Activated CD4-positive, CD25-positive, alpha-beta regulatory T cell (primary cell): Measurements from ENCODE around the gene MAGI1.
"Not testable (repeated sequence)": the region's sequence is repeated elsewhere in the genome, so short reads cannot be mapped to it uniquely, and the experiment has no call there.

Source experiments
- DNase-seq, 4 experiments: peaks; one replicate each; lab custom pipeline; 2025; lab: John Stamatoyannopoulos, UW

MAGI1 gene

DNA sequence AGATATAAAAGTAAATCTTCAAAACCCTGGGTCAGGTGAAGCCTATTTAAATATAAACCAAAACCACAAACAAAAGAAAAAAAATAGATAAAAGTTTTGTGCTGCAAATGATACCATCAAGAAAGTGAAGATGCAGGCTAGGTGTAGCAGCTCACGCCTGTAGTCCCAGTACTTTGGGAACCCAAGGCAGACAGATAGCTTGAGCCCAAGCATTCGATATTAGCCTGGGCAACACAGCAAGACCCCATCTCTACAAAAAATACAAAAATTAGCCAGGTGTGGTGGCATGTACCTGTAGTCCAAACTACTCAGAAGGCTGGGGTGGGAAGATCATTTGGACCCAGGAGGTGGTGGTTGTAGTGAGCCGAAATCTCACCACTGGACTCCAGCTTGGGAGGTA is 164.8 kb downstream of the MAGI1 start:
- DNase-seq = no peak

DNA sequence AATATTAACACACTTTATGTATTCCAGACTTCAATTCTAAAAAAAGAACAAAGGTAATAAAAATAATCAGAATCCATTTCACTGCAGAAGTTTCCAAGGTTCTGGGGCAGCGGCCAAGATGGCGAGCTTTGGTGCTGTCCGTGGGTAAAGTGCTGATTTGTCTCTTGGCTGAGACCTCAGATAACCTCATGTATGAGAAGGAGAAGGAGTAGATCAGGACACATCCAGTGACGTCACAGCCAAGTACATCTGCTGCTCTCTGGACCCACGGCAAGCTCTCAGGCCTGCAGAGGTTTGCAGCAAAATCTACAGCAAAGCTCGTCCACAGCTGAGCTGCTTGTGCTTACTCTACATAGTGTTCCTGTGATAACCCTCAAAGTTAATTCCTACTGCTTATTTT is 165.7 kb downstream of the MAGI1 start:
- DNase-seq = no peak

GRCh38 chr3:65871305-65872141 is 167.2 kb downstream of the MAGI1 start:
- no peak for DNase-seq

DNA sequence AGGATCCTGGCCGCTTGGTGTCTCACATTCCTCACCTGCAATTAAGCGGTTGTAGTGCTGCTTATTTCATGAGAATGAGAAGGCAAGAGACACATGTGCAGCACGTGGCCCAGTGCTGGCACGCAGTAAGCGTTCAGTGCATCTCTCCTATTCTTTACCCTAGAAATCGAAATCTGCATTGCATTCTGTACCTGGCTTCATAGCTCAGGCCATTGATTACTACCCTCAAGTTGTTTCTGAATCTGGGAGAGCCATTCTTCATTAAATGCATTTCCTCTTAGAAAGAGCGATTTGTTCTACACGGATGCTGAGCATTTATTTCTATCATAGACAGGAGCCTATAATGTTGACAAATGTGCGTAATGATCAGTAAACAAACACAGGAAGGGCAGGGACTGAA is 168.9 kb downstream of the MAGI1 start:
- DNase-seq = no peak

DNA sequence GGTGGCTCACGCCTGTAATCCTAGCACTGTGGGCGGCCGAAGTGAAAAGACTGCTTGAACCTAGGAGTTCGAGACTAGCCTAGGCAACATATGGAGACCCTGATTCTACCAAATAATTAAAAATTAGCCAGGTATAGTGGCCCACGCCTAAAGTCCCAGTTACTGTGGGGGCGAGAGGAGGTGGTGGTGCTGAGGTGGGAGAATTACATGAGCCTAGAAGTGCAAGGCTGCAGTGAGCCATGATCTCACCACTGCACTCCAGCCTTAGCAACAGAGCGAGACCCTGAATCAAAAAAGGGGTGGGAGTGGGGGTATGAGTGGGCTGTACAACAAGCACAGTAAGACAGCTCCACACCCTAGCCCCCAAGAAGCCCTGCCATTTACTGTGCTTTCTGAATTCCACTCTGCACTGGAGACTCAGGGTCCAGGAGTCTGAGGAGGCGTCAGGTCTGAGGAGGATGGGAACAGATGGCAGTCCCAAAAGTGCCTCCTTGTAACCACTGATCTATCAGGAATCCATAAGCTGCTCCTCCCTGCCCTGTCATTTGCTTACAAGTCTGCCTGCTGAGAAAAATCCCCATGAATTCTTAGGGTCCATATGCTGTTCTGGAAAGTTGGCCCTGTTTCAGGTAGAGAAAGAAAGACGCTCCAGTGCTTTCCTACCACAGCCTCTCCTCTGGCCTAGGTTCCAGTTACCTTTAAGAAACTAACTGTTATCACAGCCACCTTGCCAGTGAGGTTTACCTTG is 171.1 kb downstream of the MAGI1 start:
- no peak for DNase-seq

- DNase-seq = no peak
These were observed 174.3 kb downstream of the MAGI1 start for GRCh38 chr3:65864357-65864904.

DNA sequence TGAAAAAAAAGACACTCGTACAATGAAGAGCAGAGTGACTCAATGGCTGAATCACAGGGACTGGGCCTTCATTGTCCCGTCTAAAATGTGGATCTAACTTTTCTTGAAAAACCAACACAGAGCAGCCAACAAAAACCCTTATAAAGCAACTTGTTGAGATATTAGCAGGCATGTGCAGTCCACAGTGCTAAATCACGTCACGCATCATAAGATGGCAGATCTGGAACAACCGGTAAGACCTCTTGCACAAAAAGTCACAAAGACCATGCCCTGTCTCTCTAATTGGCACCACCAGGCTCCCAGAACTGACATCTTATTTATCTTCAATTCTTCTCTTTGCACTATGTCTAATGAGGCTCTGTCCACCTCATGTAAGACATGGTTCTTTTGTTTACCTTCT is 177.0 kb downstream of the MAGI1 start:
- no peak for DNase-seq

GRCh38 chr3:65859612-65860011 is 179.1 kb downstream of the MAGI1 start:
- not testable (repeated sequence) for DNase-seq

GRCh38 chr3:65858749-65859148 is 180.0 kb downstream of the MAGI1 start:
- DNase-seq = no peak

GRCh38 chr3:65857327-65857726 is 181.4 kb downstream of the MAGI1 start:
- no peak for DNase-seq

- no peak for DNase-seq
These were observed 181.8 kb downstream of the MAGI1 start for GRCh38 chr3:65856907-65857306.

DNA sequence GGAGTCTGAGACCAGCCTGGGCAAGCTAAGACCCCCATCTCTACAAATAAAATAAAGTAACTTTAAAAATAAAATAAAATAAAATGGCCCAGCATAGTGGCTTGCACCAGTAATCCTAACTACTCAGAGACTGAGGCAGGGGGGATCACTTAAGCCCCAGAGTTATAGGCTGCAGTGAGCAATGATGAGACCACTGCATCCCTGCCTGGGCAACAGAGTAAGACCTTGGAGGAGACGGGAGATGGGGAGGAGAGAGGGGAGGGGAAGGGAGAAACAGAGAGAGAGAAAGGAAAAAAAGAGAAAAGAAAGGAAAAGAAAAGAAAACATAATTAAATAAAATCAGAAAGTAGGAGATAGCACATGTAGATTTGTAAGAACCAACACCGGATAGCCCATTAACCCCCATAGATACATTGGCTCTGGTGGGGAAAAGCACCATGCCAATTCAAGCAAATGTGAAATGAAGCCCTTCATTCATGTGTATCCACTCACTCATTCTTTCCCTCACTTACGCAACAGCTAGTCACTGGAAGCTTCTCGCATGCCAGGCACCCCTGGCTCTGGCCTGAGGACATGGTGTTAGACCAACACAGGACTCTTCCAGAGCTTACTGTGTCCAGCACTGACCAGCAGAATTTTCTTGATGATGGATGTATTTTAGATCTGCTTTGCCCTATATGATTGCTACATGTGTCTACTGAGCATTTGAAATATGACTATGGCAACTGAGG is 183.2 kb downstream of the MAGI1 start:
- no peak for DNase-seq

- DNase-seq = no peak
These were observed 184.0 kb downstream of the MAGI1 start for GRCh38 chr3:65854606-65855304.

- DNase-seq = no peak
These were observed 186.9 kb downstream of the MAGI1 start for GRCh38 chr3:65851827-65852226.

GRCh38 chr3:65850261-65850660 is 188.5 kb downstream of the MAGI1 start:
- DNase-seq = no peak

DNA sequence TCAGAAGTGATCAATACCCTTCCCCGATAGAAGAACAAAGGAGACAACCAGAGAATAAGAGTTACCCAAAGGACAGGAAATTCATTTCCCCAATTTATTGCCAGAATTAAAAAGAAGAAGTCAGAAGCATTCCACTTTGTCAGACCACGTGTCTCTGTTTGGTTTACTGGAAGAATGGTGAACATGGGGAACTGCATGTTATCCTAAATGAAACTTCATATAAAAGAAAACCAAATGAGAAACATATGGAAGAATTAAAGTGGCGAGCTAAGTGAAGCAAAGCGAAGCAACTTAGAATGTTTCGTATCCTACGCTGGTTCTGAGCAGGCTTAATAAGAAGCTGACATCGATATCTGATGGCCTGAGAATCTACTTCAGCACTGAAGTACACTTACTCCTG is 190.7 kb downstream of the MAGI1 start:
- DNase-seq = no peak

DNA sequence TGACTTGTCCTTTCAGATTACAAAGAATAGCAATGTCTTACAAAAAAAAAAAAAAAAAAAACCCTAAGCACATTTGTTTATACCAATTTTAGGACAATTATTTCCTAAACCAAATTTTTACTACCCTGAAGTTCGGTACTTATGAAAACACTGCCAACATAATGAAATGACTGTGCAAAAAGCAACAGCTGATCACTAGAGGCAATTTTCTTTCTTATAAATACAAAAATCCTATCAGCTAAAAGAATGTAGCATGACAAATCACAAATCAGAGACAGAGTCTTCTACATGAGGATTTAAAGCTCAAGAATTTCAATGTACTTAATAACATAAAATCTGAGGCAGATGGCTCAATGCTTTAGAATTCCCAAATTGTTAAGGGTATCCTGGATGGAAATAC is 191.8 kb downstream of the MAGI1 start:
- no peak for DNase-seq

DNA sequence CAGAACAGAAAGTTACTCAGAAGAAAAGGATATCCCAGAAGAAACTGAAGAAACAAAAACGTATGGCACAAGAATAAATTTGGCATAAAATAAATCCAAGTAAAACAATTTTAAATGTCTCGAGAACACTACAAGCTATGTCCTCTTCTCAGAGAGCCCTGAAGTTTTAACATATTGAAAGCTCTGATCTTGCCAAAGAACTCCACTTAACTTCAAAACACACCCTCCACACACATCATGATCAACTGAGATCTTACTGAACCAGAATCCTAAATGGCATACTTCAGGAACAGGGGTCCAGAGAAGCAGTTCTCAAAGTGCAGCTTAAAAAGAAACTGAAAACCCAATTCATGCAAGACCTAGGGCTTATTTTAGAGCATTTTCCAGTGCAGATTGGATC is 194.3 kb downstream of the MAGI1 start:
- DNase-seq = no peak

- DNase-seq = no peak
These were observed 195.0 kb downstream of the MAGI1 start for GRCh38 chr3:65843732-65844131.

DNA sequence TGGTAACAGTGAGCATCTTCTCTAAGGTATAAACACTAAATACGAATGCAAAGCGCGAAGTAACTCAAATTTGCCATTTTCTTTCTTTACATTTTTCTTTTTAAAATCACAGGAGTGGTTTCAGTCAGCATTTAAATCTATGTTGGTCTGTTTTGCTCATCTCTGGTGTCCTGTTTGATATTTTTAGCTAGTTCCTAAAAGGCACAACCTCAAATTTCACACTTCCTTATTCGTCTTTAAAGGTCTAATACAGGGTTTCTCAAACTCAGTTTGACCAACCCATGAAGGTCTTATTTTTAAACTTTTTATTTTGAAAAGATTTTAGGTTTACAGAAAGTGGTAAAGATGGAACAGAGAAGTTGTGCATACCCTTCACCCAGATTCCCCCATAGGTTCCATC is 201.1 kb downstream of the MAGI1 start:
- DNase-seq = no peak

DNA sequence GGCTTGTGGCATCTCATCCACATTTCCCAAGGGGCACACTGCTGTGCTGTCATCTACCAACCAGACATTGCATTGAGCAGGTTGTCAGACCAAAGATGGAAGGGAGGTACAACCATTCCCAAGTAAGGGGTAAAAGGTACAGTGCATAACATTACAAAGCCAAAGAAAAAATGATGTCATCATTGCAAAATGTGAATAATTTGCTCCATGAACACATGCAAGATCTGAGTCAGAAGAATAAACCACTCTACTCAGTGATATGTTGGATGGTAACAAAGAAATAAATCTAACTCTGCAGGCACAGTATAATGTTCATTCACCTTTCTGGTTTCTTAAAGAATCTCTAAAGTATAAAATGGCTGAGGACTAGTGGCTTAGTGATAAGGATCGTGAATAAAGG is 202.7 kb downstream of the MAGI1 start:
- no peak for DNase-seq
